ENCODE measurements around the gene PRMT1.

Gene PRMT1

DNA sequence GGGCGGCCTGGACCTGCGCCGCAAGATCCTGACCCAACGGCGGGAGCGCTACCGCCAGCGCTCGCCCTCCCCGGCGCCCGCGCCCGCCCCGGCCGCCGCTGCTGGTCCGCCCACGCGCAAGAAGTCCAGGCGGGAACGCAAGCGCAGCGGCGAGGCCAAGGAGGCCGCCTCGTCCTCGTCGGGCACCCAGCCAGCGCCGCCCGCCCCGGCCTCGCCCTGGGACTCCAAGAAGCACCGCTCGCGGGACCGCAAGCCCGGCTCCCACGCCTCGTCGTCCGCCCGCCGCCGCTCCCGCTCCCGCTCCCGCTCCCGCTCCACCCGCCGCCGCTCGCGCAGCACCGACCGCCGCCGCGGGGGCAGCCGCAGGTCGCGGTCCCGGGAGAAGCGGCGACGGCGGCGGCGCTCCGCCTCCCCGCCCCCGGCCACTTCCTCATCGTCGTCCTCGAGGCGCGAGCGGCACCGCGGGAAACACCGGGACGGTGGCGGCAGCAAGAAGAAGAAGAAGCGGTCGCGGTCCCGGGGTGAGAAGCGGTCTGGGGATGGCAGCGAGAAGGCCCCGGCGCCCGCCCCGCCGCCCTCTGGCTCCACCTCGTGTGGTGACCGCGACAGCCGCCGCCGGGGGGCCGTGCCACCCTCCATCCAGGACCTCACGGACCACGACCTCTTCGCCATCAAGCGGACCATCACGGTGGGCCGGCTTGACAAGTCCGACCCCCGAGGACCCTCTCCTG lies 25.1 kb upstream of the PRMT1 start:
- DNase-seq, result no peak

DNA sequence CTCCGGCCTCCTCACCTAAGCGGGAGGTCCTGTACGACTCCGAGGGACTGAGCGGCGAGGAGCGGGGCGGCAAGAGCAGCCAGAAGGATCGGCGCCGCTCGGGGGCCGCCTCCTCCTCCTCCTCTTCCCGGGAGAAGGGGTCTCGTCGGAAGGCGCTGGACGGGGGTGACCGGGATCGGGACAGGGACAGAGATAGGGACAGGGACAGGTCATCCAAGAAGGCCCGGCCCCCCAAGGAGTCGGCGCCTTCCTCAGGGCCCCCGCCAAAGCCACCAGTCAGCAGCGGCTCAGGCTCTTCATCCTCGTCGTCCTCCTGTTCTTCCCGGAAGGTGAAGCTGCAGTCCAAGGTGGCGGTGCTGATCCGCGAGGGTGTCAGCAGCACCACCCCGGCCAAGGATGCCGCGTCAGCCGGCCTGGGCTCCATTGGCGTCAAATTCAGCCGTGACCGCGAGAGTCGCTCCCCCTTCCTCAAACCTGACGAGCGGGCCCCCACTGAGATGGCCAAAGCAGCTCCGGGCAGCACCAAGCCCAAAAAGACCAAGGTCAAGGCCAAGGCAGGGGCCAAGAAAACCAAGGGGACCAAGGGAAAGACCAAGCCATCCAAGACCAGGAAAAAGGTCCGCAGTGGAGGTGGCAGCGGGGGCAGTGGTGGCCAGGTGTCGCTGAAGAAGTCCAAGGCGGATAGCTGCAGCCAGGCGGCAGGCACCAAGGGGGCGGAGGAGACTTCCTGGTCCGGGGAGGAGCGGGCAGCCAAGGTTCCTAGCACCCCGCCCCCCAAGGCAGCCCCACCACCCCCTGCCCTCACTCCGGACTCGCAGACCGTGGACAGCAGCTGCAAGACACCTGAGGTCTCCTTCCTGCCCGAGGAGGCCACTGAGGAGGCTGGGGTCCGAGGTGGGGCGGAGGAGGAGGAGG lies 24.3 kb upstream of the PRMT1 start:
- no peak for DNase-seq

GRCh38 chr19:49653466-49653806 lies 23.6 kb upstream of the PRMT1 start:
- DNase-seq, result no peak

GRCh38 chr19:49654581-49654980 lies 22.5 kb upstream of the PRMT1 start:
- no peak for DNase-seq

GRCh38 chr19:49655570-49656455 lies 21.3 kb upstream of the PRMT1 start:
- no peak for DNase-seq

GRCh38 chr19:49656456-49657109 lies 20.5 kb upstream of the PRMT1 start:
- DNase-seq, result no peak

GRCh38 chr19:49657493-49658138 lies 19.5 kb upstream of the PRMT1 start:
- no peak for DNase-seq

DNA sequence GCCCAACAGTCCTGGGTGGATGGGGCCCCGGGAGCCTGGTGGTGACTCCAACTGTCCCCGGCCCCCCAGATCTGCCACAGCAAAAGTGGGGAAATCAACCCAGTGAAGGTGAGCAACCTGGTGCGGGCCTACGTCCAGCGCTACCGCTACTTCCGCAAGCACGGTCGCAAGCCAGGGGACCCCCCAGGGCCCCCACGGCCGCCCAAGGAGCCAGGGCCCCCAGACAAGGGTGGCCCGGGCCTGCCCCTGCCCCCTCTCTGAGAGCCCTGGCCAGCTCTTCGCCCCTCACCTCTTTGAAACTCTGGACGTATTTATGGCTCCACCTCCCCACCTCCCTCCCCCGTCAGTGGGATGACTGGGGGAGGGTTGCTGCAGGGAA lies 18.9 kb upstream of the PRMT1 start:
- DNase-seq, result no peak

DNA sequence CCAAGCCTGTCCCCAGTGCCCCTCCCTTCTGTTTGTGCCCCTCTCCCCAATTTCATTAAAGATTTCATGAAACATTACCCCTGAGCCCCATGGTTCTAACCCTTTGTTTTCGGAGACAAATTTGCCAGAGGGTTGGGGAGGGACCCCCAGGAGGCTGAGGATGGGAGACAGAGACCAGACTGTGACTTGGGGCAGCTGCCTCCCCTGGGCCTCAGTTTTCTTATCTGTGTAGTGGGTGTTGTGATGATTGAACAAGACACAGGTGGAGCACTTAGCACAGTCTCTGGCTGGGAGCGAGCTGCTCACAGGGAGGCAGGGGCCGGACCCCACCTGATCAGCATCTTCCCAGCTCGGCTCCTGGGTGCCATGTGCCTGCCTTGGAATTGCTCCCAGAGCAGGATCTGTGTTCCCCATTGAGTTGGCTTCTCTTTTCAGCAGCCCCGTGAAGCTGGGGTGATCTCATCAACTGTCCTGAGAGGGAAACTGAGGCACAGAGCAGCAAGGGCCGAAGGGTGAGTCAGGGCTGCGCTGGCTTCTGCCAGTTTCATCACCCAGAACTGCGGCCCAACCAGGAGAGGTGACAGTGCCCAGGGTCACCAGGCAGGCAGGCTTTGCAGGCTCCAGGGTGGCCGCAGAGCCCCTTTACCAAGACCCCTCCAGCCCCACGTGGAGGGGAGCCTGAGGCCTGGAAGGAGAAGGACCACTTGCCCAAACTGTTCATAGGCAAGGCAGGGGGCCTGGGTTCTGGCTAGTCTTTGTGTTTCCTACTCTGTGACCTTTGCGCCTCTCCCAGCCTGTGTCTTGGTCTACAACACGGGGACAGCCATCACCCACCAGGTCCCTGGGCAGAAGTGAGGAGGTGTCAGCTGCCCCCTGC lies 18.3 kb upstream of the PRMT1 start:
- no peak for DNase-seq

DNA sequence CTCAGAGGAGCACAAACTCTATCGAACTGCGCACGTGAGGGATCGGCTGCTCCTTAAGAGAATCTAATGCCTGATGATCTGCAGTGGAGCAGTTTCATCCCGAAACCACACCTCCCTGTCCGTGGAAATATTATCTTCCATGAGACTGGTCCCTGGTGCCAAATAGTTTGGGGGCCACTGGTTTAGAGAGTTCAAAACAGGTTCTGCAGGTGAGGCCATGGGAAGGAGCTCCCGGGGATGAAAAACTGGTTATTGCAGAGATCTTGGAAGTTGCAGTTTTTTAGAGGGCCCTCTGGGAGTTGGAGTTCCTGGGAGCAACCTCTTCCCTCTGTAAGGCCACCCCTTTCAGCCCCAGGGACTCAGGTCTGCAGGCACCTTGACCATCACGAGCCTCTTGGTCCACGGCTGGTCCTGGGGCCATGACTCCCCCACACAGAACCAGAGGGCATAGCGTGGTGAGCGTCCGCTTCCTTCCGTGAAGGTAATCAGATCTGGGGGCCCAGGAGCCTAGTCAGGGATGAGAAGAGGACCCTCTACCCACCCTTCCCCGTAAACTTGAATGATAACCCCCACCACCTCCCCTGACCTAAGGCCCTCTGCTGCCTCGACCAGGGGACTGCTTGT lies 16.6 kb upstream of the PRMT1 start:
- no peak for DNase-seq

- no peak for DNase-seq
Measured at GRCh38 chr19:49662011-49662410, 15.1 kb upstream of the PRMT1 start.

DNA sequence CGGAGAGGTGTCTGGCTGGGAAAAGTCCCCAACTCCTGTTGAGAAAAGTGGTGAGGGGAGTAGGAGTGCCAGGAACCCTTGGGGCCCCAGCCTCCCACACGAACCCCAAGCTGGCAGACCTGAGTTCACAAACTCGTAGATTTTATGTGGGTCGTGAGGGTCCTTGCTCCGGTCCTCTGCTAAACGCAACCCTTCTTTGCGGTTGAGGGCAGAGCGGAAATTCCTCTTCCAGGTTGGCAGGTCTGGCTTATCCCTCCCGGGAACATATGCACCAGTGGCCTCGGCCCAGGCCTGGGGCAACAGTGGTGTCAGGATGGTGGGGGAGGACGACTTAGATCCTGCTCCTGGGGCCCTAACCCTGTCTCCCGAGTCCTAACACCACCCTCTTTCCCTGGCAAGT lies 13.8 kb upstream of the PRMT1 start:
- DNase-seq, result no peak

DNA sequence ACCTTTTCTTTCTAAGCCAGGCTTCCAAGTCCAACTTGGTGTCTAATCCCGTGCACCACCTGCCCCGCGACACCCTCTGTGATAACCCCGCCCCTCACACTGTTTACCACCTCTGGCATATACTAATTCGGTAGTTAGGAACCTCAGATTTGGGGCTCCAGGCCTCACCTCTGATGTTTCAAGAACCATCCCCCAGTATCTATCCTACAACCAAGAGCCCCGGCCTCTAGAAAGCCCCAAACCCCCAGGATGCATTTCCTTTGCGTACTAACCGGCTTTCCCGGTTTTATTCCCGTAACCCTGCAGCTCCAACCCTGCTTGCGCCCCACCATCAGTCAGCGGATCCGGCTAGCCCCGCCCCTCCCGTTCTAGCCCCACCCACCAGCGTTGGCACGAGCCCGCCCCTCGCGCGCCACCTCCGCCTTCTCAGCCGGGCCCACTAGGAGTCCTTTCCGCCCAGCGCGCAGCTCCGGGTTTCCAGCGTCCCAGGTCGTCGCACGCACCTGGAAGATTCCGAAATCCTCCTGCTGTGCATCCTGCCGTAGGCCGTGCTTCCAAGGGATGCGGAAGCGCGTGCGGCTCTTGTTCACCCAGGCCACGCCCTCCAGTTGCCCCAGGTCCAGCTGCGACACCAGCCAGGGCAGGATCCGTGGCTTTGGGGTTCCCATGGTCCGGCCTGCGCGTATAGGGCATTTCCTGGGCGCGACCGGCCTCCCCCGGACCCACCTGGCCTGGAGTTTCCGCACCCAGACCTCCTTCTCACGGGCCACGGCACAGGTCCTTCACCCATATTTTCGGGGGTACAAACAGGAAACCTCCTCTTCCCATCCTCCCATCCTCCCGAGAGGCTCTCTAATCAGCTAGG lies 12.7 kb upstream of the PRMT1 start:
- peak; percentile 94 for DNase-seq

DNA sequence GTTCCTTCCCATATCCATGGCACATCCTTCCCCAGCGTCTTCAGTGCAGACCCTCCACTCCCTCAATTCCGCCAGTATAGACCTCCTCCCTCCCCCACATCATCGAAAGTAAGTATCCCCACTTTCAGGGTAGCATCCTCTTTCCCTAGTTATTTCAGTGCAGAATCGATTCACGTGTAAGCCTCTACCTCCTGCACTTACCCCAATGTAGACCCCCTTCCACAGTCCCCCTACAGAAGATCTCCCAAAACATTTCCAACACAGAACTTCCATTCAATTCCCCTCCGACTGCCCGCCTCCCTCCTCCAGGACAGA lies 12.1 kb upstream of the PRMT1 start:
- DNase-seq, result no peak

DNA sequence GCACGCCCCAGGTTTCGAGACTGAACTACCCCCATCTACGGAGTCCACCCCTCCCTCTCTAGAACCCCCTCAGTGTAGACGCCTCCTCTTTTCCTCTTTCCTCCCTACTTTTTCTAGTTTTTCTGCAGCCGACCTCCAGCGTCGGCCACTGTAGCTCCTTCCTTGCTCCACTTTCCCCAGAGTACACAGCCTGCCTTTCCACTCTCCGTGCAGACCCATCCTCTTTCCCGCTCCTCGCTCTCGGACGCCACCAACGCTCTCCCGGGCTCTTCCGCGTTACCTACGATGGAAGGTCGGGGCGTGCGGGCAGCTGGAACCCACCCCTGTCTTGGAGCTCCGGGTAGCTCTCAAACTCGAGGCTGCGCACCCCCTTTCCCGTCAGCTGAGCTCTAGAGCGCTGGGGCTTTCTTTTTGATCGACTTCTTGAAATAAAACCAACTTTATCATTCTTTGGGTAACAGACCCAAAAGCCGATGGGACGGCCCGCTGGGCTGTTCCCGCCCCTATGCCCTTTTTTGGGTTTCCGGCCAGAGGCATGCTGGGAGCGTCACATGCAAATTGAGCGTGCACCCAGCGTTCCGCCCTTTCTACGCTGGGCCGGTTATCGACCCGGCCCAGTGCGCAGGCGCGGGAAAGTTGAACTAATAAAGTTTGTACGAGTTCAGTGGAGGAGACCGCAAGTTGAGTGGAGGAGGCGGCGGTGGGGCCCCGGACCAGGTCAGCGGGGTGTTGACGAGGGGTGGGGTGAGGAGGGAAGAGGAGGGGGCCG lies 11.5 kb upstream of the PRMT1 start, which contains the start of the genes BCL2L12 and IRF3:
TSS of gene BCL2L12 (plus strand) at position 583 of the 769 bp plus-strand sequence. CDS start 760 bp downstream, outside the sequence.
TSS of gene IRF3 (minus strand) at position 507 of the 769 bp plus-strand sequence. CDS start 1,019 bp downstream, outside the sequence.
- peak; percentile 98 for DNase-seq

- DNase-seq, result no peak
Measured at GRCh38 chr19:49666120-49666444, 11.0 kb upstream of the PRMT1 start.

DNA sequence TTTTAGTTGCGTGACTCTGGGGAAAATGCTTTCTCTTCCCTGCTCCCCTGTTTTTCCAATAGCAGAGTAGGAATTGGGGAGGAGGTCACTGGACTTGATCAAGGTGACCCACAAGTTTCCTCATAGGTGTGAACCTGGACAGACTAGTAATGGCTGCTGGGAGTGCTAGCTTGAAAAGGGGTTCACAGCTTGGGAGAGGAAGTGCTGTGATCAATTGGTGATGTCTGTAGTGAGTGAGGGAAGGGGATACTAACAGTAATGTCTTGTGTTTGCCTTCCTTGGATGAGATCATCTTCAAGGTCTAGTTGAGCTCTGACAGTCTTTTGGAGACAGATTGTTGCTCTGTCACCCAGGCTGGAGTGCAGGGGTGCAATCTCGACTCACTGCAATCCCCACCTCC lies 9.6 kb upstream of the PRMT1 start:
- no peak for DNase-seq

GRCh38 chr19:49669516-49669915 lies 7.6 kb upstream of the PRMT1 start:
- no peak for DNase-seq
